Raji (cell line): ENCODE measurements around the gene GDF3.

Experiments used
- POLR2A ChIP-seq: IDR thresholded peaks from 2 replicates; pipeline ENCODE4 v1.6.1; 2011; ENCODE audit warnings: low read depth, low read length, control low read depth; ENCODE audit not compliant: insufficient read depth

GDF3 gene

DNA sequence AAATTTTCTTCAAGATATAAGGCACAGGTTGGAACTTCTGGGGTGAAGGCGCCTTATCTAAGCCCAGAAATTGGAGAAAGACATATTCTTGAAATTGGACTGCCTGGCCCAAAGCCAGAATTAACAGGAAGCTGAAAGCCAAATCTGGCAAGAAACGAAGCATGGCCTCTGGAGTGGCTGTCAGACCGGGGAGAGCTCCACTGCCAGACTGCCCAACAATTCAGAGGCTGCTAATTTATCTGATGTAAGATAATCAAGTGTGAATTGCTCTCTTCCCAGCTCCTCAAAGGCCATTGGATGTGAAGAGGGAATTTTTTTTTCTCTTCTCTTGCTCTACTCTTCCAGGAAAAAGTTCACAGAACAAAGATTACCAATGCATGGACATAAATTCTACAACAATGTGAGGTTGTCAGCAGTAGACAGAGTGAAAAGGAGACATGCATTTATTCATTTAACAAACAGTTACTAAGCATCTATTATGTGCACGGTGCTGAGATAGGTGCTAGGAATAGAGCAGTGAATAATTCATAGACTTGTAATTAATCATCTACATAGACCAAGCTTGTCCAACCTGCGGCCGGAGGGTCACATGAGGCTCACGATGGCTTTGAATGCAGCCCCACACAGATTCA, at the start of gene GDF3:
Gene GDF3 (minus strand): TSS at position 210 of the 632 bp plus-strand sequence. CDS start 47 bp downstream, at position 163.
- no peak for TF ChIP-seq POLR2A

DNA sequence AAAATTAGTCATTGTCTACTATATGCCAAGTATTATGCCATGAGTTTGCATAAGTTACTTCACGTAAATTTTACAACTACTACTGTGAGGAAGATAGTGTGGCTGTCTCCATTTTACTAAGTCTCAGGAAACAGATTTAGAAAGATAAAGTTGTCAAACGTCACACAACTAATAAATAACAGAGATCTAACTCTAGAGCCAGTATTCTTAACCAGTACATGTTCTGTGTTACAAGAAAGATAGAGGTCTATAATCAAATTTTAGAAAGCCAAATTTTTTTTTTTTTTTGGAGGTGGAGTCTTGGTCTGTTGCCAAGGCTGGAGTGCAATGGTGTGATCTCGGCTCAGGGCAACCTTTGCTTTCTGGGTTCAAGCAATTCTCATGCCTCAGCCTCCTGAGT, 37.4 kb upstream of the GDF3 start:
- no peak for TF ChIP-seq POLR2A

DNA sequence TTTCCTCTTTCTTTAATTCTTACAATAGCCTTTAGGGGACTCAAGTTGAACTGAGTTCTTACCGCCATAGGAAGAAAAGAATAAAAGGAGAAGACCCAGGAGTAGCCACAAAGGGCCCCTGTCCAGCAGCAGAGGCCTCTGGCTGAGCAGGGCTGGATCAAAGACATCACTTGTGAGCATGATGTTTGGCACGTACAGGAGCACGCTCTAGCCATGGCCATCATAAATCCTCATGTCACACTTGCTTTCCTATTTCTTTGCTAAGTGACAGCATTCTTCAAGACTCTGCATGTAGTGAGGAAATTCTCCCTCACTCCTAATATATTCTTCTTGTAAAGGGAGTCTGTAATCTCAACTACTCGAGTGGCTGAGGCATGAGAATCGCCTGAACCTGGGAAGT, 35.9 kb upstream of the GDF3 start:
- no peak for TF ChIP-seq POLR2A

DNA sequence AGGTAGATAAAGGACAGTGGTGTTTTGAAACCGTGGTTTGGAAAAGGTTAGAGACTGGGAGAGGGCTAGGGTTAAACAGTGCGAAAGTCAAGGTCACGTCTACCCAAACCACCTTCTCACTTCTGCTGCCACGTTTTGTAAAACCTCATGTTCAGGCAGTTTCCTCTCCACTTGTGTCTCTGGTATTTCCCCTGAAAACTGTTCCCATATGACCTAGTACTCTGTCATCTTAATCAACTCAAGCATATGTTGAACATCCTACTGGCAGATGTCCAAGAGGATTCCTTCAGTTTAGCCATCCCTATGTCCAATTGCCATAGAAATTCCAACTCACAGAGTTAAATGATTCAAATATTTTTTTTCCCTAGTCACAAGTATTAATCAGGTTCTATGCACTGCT, 34.2 kb upstream of the GDF3 start:
- TF ChIP-seq POLR2A, result no peak

DNA sequence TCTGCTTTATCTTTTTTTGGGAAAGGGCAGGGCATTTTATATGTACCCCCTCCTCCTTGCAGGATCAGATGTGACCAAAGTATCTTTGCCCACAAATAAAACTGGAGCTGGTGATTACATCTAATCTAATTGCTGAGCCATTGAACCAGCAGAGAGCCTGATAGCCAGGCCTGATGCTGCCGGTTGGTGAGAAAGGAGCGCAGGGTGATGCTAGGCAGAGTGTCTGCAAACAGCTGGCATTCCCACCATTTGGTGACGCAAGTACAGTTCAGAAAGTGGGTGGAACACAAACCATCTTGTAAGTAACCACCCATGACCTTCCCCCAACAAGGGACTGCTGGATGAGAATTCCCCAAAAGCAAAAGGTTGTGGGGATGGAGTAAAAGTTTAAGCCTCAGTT, 28.4 kb upstream of the GDF3 start:
- no peak for TF ChIP-seq POLR2A

DNA sequence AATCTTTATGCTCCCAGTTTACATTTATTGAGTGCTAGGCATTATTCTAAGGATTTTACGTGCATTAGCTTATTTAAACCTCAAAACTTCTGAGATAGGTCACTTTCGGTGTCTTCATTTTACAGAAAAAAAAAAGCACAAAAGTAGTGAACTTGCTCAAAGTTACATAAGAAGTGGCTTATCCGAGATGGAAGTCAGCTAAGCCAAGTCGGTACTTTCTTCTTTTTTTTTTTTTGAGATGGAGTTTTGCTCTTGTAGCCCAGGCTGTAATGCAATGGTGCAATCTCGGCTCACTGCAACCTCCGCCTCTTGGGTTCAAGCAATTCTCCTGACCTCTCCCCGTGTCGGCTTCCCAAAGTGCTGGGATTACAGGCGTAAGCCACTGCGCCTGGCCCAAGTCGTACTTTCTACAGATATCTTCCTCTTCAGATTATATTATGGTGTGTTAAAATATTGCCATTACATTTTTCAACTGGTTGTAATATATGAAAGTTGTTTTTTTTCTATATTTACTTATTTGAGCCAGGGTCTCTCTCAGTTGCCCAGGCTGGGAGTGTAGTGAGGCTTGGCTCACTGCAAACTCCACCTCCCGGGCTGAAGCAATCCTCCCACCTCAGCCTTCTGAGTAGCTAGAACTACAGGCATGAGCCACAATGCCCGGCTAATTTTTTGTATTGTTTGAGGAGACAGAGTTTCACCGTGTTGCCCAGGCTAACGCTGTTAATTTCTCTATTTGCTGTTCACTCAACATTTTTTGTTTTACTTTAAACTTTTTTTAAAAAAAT, 24.6 kb upstream of the GDF3 start:
- no peak for TF ChIP-seq POLR2A

DNA sequence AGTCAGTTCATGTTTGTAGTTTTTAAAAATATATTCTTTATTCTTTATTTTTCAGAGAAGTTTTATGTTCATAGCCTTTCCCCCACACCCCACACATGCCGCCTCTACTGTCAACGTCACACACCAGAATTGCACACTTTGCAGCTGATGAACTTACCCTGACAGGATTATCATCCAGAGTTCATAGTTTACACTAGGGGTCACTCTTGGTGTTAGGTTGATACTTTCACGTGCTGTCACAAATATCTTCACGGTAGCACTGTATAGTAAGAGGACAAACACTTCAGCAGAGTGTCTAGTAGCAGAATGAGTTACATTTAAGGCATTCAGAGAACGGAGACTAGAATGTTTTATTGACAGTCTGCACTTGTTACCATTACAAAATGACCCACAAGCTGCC, 20.8 kb upstream of the GDF3 start:
- no peak for TF ChIP-seq POLR2A

DNA sequence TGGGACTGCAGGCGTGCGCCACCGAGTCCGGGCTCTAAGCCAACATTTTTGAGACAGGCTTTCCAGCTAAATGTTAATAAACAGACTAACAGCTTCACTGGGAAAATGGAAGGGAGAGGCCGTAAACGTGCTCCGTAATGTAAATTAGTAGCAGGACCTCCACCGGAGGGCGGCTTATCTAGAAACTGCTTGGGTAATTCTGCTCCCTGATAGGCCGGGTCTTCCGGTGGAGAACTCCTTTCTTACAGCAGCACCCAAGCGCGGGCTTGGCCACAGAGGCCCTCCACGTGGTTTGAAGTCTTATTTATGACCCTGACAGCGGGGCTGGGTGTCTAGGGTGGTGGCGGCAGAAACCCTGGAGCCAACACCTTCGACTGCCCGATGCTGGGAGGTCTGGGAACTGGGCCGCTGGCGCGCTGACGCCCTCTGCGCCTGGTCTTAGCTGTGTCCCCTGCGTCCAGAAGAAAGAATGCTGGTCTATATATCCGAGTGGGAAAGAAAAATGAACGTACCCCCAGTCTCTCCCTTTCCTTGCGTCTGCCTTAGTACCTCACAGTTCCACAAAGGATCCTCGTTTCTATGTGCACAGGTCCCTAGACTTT, 17.4 kb upstream of the GDF3 start:
- TF ChIP-seq POLR2A, result no peak

DNA sequence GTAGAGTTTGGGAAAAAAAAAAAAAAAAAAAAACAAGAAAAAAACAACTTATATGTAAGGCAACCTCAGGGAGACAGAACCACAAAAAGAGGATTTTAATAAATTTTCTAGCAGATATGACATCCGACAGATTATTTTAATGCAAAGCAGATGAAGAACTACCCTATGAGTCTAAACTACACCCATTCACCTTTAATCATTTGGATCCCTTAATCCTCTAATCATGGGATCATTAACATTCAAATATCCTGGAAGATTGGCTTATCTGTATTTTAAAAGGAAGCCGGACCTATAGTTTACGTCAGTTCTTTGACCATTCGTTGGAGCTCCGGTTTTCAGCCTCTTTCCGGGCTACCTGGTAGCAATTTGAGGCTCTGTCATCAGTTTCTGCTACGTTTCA, 15.6 kb upstream of the GDF3 start, which contains the start of gene DPPA3:
Gene DPPA3 (plus strand): TSS at position 301 of the 400 bp plus-strand sequence. CDS start 138 bp downstream, outside the sequence.
- no peak for TF ChIP-seq POLR2A

DNA sequence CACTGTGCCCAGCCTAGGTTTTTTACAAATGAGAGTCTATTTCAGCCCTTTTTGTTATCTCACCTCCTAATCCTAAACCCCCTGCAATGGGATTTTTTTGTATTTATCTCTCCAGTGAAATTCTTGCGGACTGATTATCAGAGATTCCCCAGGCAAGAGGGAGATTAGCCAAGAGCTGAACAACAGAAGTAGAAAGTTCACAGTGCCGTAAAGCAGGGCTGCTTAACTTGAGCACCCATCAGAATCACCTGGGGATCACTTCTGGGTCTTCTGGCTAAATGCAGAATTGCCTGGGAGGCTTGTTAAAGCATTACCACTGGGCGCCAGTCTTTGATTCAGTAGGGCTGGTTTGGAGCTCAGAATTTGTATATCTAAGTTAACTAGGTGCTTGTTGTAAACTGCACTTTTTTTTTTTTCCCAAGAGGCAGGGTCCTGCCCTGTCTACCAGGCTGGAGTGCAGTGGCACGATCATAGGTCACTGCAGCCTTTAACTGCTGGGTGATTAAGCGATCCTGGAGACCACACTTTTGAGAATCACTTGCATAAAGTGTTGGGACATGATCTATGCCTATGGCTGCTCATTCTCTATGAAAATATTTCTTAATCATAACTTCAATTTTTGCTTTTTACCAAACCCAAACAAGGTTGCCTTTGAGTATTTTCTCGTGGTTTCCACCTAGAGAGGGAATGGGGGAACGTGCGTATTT, 14.5 kb upstream of the GDF3 start:
- TF ChIP-seq POLR2A, result no peak

DNA sequence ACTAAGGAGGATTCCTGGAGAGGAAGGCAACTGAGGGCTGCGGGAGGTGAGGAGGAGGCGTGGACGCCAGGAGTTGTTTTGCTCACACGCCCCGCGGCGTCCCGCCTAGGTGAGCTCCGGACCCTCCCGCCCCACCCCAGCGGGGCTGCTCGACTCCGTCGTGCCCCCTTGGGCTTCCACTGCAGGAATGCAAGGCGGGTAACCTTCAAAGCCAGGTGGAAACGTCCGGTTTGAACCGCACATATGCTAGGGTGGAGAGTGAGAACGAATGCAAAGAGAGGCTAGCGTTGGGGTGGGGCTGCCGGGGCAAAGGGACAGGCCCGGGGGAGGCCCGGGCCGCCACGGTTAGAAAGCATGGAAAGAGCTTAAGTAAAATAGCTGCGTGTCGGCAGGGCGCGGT, 10.3 kb upstream of the GDF3 start:
- TF ChIP-seq POLR2A, result no peak

DNA sequence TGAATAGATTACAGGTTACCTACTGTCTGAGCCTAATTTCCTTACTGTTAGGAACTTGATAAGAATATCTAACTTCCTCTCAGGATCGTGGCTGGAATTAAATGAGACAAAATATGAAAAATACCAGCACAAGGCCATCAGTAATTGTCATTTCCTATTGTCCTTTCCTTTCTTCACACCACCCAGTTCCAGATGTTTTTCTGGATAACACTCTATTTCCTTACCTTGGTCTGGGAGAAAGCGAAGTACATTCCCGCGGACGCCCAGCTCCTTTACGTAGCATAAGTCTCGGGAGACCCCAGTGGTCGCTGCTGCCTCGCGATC, 376 bp downstream of the GDF3 start:
- no peak for TF ChIP-seq POLR2A

DNA sequence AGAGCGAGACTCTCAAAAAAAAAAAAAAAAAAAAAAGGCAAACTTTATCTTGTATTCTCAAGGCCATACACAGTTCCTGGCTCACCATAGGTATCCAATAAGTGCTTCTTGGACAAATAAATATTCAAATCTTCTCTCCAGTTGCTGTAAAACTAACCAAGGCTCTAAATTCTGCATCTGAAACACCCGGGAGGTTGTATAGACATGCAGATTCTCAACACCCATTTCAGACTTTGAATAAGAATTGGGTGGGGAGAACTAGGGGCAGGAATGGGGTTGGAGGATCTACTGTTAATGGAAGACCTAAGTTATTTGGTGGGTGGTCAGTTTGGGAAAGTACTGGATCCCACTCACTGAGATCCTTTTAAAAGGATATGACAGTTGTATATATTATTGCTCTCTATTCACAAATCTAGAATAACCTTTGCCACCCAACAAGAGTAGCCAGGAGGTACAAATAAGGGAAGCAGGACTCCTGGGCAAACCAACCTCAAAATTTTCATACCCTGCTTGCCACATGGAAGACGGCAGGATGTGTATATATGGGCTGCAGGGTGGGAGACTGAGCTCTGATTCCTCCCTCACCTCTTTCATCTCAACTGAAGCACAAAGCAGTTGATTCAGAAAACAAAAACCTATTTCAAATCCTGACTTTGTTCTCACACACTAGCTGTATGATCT, 879 bp downstream of the GDF3 start:
- TF ChIP-seq POLR2A, result no peak

DNA sequence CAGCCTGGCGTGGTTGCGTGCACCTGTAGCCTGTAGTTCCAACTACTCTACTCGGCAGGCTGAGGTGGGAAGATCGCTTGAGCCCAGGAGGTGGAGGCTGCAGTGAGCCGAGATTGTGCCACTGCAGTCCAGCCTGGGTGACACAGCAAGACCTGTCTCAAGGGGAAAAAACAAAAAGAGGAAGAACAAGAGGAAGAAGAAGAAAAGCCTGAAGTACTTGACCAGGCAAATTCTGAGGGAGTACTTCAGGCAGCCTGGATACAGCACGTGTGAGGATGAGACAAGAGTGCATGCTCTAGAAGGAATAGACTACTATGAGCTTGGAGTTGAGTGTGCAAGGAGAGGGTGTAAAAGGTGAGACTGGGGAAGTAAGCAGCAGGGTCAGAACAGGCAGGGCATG, 1.8 kb downstream of the GDF3 start:
- TF ChIP-seq POLR2A, result no peak

DNA sequence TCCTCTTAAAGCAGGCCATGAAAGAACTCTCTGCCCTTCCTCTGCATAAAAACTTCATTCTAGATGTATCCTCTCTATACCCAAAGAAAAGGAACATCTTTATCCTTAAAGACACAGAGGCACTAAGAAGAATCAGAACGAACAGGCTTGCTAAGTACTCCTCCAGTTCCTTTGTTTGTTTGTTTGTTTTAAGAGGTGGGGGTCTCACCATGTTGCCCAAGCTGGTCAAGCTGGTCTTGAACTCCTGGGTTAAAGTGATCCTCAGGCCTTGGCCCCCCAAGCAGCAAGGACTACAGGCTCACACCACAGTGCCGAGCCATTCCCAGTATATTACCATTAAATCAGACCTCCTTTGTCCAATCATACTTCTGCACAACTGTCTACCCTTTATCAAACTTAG, 14.0 kb downstream of the GDF3 start:
- TF ChIP-seq POLR2A, result no peak
